Panc1 (cell line): ENCODE data around the gene ATAD5.

Experiments used
- CTCF ChIP-seq: fragments of 450-650 bp; IDR thresholded peaks from 2 replicates; pipeline ENCODE4 v1.5.1; 2017; ENCODE audit warnings: mild to moderate bottlenecking
- SIN3A ChIP-seq: IDR thresholded peaks from 2 replicates; pipeline ENCODE4 v1.6.1; 2012; ENCODE audit warnings: low read depth, mild to moderate bottlenecking, low read length, moderate library complexity, borderline replicate concordance; ENCODE audit not compliant: insufficient read depth

- TF ChIP-seq CTCF (no peak), SIN3A (no peak)
These were observed 6.5 kb downstream of the ATAD5 start for GRCh38 chr17:30838202-30838807.
